HCT116 (cell line): ENCODE data around the gene LYPD8. TPM values are rescaled to one million over a fixed set of nuclear protein-coding genes. Genes with fewer than 3 reads are reported as not detected.

Experiments
- ATAC-seq: fragments of 200-7000 bp; cut with Tn5 transposase; 2 replicates; pipeline ENCODE4 v1.9.1; 2020; ENCODE audit warnings: mild to moderate bottlenecking, moderate library complexity
- BruUV-seq: library from RNA; stranded (reverse); fragments of 400-500 nt; replicated peaks from 2 replicates; lab custom pipeline; 2021; lab: Mats Ljungman, UMichigan
- CTCF ChIA-PET: fragments of 300-600 bp; sonication (Branson Sonifier 250); formaldehyde crosslinking; loops from one replicate; lab custom pipeline; 2021; ENCODE audit warnings: antibody characterized with exemption; lab: Charles Lee
- POLR2A ChIA-PET: fragments of 300-600, 350-600 bp; sonication (Branson Sonifier 250); formaldehyde crosslinking; loops from one replicate; lab custom pipeline; 2021; ENCODE audit warnings: antibody characterized with exemption; lab: Charles Lee
- RAD21 ChIA-PET, 2 experiments: fragments of 300-600 bp; sonication (Branson Sonifier 250); formaldehyde crosslinking; loops; one replicate each; lab custom pipeline; 2023; ENCODE audit warnings: low total read pairs in 2 of 2; ENCODE audit not compliant: uncharacterized antibody in 2 of 2, unreplicated experiment in 2 of 2, low non-redundant PET in 1 of 2; lab: Charles Lee
- DNase-seq: peaks from one replicate; pipeline ENCODE4 v3.0.0-alpha.2; 2010; ENCODE audit warnings: low read depth, low spot score
- H2AFZ ChIP-seq: fragments of 200-600 bp; shearing (Covaris generic), sonication (generic); 2 replicates; pipeline ENCODE4 v1.6.1; 2017; ENCODE audit warnings: low read depth, mixed run types, mixed read lengths, antibody characterized with exemption, low read length; ENCODE audit not compliant: poor library complexity, severe bottlenecking
- H3K27ac ChIP-seq: 2 replicates; pipeline ENCODE4 v1.5.1; 2012; ENCODE audit warnings: low read depth, low read length
- H3K27me3 ChIP-seq: fragments of 200-600 bp; sonication (generic); 2 replicates; pipeline ENCODE4 v1.6.1; 2016; ENCODE audit warnings: mixed run types, low read length, mixed read lengths; ENCODE audit not compliant: insufficient read depth
- H3K36me3 ChIP-seq, 2 experiments: fragments of 200-500 bp in 1 of 2; fragments of 200-600 bp in 1 of 2; sonication (Bioruptor generic) in 1 of 2; sonication (generic) in 1 of 2; 2 replicates each; pipeline versions ENCODE4 v1.5.1 to v1.6.1; 2014 to 2016; ENCODE audit warnings: low read length in 2 of 2, inconsistent platforms in 1 of 2, mixed read lengths in 1 of 2, mixed run types in 1 of 2; ENCODE audit not compliant: insufficient read depth in 2 of 2, control insufficient read depth in 1 of 2
- H3K4me1 ChIP-seq, 2 experiments: fragments of 200-600 bp in 1 of 2; sonication (generic) in 1 of 2; 2 replicates each; pipeline versions ENCODE4 v1.5.1 to v1.6.1; 2012 to 2017; ENCODE audit warnings: low read length in 2 of 2, inconsistent platforms in 1 of 2, mild to moderate bottlenecking in 1 of 2, mixed read lengths in 1 of 2, mixed run types in 1 of 2, moderate library complexity in 1 of 2; ENCODE audit not compliant: insufficient read depth in 2 of 2, control insufficient read depth in 1 of 2
- H3K4me2 ChIP-seq: fragments of 200-600 bp; sonication (generic); 2 replicates; pipeline ENCODE4 v1.6.1; 2017; ENCODE audit warnings: mixed run types, low read length, mixed read lengths
- H3K4me3 ChIP-seq, 2 experiments: fragments of 200-600 bp in 1 of 2; sonication (generic) in 1 of 2; replicated peaks in 1 of 2; 2 replicates each; pipeline ENCODE4 v1.5.1; 2011 to 2016; ENCODE audit warnings: low read length in 2 of 2, control low read depth in 1 of 2, low read depth in 1 of 2, mild to moderate bottlenecking in 1 of 2, mixed read lengths in 1 of 2, mixed run types in 1 of 2
- H3K79me2 ChIP-seq: fragments of 200-600 bp; sonication (generic); 2 replicates; pipeline ENCODE4 v1.6.1; 2017; ENCODE audit warnings: mild to moderate bottlenecking, mixed run types, low read length, moderate library complexity, mixed read lengths; ENCODE audit not compliant: insufficient read depth
- H3K9ac ChIP-seq: fragments of 200-600 bp; sonication (generic); 2 replicates; pipeline ENCODE4 v1.6.1; 2016; ENCODE audit warnings: low read length, mixed read lengths
- H3K9me2 ChIP-seq: fragments of 200-600 bp; sonication (generic), shearing (Covaris generic); 2 replicates; pipeline ENCODE4 v1.6.1; 2017; ENCODE audit warnings: mixed run types, mild to moderate bottlenecking, moderate library complexity; ENCODE audit not compliant: insufficient read depth
- H3K9me3 ChIP-seq, 2 experiments: fragments of 200-500 bp in 1 of 2; fragments of 200-600 bp in 1 of 2; sonication (Bioruptor generic) in 1 of 2; sonication (generic) in 1 of 2; 2 replicates each; pipeline ENCODE4 v1.6.1; 2014 to 2017; ENCODE audit warnings: low read length in 2 of 2, mixed read lengths in 2 of 2, inconsistent platforms in 1 of 2, low read depth in 1 of 2, mild to moderate bottlenecking in 1 of 2, mixed run types in 1 of 2, moderate library complexity in 1 of 2; ENCODE audit not compliant: control insufficient read depth in 1 of 2, insufficient read depth in 1 of 2
- H4K20me1 ChIP-seq: fragments of 200-600 bp; sonication (generic), shearing (Covaris generic); 2 replicates; pipeline ENCODE4 v1.6.1; 2017; ENCODE audit warnings: mixed run types, mild to moderate bottlenecking, moderate library complexity; ENCODE audit not compliant: insufficient read depth
- ELF1 ChIP-seq: IDR thresholded peaks from 2 replicates; pipeline ENCODE4 v1.6.1; 2012; ENCODE audit warnings: low read depth, borderline replicate concordance
- REST ChIP-seq: IDR thresholded peaks from 2 replicates; pipeline ENCODE4 v1.6.1; 2012; ENCODE audit warnings: low read depth
- SRF ChIP-seq: IDR thresholded peaks from 2 replicates; pipeline ENCODE4 v1.6.1; 2012; ENCODE audit warnings: low read depth
- YY1 ChIP-seq: IDR thresholded peaks from 2 replicates; pipeline ENCODE4 v1.6.1; 2011; ENCODE audit warnings: low read length, low read depth, moderate library complexity, mild to moderate bottlenecking; ENCODE audit not compliant: insufficient replicate concordance; ENCODE audit errors: extremely low read depth
- intact Hi-C: fragments of 100-400 bp; cut with micrococcal nuclease; formaldehyde crosslinking; loops from 2 replicates; pipeline ENCODE4 v1.10.0; 2022
- total RNA-seq: library from RNA; stranded (reverse); gene quantifications from one replicate; pipeline ENCODE4 v1.2.1, GENCODE V29; 2021; ENCODE audit not compliant: unreplicated experiment

LYPD8 gene
- total RNA-seq, 1 experiment from 2014 or later: not detected

GRCh38 chr1:248756636-248757035 is 1.1 kb upstream of the LYPD8 start (continued):
- TF ChIP-seq YY1 (no peak), REST (no peak)

GRCh38 chr1:248756151-248756550 is 592 bp upstream of the LYPD8 start:
- no peaks in the 10 kb centered on the region for H3K4me1 ChIP-seq
- POLR2A ChIA-PET: no interaction called here
- no peak for ATAC-seq
- TF ChIP-seq SRF: no peak
- TF ChIP-seq ELF1: no peak
- TF ChIP-seq, all 23 proteins: peak for 0
- Histone ChIP-seq H3K9me3 (peaks cover 0 to 11% of the 10 kb centered on the region in 2 experiments; a peak in 1 of 4 replicates), H3K9me2 (no peaks in the 10 kb centered on the region), H3K27me3 (no peaks in the 10 kb centered on the region), H2AFZ (no peak overlapping the region), H3K36me3 (no peaks in the 10 kb centered on the region), H4K20me1 (no peaks in the 10 kb centered on the region), H3K4me2 (no peak overlapping the region), H3K4me3 (no peak overlapping the region), H3K27ac (no peak overlapping the region), H3K9ac (no peak overlapping the region), H3K79me2 (no peaks in the 10 kb centered on the region)
- no peak for DNase-seq
- intact Hi-C loops: no loop called here
- BruUV-seq: no TSS peak
- CTCF ChIA-PET: no interaction called here
- RAD21 ChIA-PET: no interaction called here
